CD4-positive, alpha-beta T cell treated with Interleukin-6 at 100 ng/mL for 8 hours (primary cell): Measurements from ENCODE around the gene NAA25.
A peak's percentile ranks its signal among the peaks of the same experiment; 100 is the strongest.
"Not testable (repeated sequence)": the region's sequence is repeated elsewhere in the genome, so short reads cannot be mapped to it uniquely, and the experiment has no call there.

Experiments
- DNase-seq: peaks from one replicate; pipeline ENCODE4 v3.0.0-alpha.2; 2020; ENCODE audit warnings: mixed read lengths, low spot score

NAA25 gene

DNA sequence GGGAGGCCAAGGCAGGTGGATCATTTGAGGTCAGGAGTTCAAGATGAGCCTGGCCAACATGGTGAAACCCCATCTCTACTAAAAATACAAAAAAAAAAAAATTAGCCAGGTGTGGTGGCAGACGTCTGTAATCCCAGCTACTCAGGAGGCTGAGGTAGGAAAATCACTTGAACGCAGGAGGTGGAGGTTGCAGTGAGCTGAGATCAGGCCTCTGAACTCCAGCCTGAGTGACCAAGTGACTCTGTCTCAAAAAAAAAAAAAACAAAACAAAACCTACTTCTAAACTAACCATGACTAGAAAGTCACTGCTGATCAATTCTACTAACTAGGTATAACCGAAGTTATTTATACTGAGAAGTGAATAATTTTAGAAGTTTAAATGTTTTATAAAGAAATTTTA, 99.0 kb downstream of the NAA25 start:
- not testable (repeated sequence) for DNase-seq

DNA sequence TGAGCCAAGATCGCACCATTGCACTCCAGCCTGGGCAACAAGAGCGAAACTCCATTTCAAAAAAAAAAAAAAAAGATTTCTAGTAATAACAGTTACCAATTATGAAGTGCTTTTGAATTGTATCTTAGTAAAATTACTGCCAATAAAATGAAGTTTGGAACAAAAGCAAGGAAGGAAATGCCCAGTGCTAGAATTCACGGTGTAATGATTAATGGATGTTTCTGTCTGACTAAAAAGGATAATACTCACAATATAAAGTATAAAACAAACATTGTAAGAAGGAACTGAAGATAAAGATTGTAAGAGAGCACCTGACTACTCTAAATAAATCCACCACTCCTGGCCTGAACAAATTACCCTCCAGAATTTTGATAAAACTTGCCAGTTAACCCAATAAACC, 99.7 kb downstream of the NAA25 start:
- no peak for DNase-seq

DNA sequence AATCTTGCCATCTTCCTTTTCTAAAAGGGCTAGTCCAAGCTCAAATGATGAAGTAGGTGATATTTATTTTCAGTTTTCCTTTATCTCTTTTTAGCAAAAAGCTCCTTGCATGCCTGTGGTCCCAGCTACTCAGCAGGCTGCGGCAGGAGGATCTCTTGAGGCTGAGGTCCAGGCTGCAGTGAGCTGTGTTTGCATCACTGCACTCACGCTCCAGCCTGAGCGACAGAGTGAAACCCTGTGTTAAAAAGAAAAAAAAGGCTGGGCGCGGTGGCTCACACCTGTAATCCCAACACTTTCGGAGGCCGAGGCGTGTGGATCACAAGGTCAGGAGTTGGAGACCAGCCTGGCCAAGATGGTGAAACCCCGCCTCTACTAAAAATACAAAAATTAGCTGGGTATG, 100.6 kb downstream of the NAA25 start:
- no peak for DNase-seq

DNA sequence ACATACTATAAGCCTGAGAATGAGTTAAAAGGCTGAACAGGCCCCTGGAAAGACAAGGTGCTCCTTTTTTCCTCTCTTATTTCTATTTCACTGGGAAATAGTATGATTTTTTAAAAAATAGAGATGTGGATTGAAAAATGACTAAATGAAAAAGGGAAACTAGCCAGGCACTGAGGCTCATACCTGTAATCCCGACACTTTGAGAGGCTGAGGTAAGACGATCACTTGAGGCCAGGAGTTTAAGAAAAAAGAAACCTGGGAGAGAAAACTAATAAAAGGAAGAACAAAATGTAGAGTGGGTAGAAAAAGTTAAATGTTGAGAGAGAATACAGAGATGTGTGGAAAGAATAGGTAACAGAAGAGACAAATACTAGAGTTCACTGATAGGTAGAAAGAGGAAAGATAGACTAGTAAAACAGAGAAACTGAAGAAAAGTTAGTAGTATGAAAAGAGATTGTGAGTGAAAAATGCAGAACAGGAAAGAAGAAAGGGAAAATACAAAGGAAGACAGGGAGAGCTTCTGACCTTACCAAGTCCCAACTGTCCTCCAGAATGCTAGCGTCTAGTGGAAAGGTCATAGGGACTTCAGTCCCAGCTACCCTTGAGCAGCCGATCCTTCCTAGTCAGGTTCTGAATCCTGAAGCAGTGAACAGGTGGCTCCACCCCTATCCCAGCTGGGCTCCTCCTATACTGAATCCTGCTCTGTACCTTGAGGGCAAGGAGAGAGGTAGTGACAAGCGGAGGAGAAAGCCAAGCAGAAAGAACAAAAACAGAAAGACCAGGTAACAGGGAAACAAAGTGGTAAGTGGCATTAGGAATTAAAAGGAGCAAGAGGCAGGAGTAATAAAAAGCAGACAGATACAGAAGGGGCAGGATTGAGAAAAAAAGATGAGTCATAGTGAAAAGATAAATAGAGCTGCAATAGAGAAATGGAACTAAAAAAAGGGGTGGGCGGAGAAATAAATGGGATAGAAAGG, 102.9 kb downstream of the NAA25 start:
- DNase-seq = no peak

DNA sequence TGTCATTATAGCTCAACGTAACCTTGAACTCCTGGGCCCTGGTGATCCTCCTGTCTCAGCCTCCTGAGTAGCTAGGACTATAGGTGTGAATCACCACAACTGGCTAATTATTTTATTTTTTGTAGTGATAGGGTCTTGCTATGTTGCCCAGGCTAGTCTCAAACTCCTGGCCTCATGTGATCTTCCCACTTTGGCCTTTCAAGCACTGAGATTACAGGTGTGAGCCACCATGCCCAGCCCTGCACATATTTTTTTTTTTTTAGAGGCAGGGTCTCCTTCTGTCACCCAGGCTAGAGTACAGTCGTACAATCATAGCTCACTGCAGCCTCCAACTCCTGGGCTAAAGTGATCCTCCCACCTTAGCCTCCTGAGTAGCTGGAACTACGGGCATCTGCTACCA, 104.5 kb downstream of the NAA25 start:
- DNase-seq = no peak

DNA sequence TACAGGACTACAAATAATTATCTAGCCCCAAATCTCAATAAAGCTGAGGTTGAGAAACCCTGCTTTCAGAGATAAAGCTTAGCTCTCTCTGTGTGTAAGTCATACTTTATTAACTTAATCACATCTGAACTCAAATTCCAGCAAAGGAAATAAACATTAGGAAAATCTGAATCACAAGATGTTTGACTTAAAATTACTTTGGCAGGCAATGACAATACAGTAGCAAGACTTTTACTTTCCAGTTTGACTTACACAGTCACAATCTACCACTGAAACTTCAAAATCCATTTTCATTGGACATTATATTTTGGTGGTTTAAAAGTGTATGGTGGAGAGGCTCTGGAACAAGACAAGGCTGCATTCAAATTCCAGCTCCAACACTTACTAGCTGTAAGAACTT, 107.0 kb downstream of the NAA25 start:
- DNase-seq = no peak

DNA sequence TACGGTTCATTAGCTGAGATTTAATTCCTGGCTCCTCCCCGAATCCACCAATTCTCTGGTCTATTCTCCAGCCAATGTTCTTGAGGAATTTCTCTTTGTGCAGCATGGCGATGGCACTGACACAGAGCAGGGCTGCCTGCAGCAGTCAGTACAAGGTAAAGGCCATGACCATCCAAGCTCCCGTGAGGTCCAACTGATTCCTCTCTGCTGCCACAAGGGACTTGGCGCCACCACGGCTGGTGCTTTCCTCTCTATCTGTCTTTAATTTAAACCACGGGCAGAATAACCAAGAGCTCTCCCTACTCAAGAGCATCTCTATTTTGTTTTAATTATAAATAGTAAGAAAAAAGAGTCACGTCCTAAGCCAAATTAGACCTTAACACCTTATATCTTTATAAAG, 107.8 kb downstream of the NAA25 start:
- DNase-seq = no peak

DNA sequence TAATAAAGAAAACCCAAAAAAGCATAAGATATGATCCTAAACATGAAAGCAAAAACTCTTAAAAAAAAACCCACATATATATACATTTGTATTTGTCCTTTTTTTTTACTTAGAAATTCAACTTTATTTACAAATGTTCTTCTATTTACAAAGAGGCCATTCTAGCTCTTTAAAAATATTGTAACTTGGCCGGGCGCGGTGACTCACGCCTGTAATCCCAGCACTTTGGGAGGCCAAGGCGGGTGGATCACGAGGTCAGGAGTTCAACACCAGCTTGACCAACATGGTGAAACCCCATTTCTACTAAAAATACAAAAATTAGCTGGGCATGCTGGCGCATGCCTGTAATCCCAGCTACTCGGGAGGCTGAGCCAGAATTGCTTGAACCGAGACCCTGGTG, 109.5 kb downstream of the NAA25 start:
- not testable (repeated sequence) for DNase-seq

DNA sequence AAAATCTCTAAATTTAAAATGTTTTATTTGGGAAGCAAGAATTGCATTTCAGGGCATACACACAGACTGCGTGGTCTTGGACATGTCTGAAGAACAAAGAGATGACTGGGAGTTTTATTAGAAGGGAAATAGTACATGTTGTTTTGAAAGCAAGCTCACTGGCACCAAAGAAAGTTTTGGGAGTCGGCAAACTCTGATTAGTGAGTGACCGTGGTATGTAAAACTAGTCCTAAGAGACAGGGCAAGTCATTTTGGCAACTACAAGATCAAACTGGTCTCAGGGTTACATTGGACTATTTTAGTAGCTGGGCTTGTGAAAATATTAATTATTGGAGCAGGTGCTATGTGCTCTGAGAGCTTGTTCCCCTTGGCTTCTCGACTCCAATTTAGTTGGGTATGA, 110.6 kb downstream of the NAA25 start:
- DNase-seq = no peak

DNA sequence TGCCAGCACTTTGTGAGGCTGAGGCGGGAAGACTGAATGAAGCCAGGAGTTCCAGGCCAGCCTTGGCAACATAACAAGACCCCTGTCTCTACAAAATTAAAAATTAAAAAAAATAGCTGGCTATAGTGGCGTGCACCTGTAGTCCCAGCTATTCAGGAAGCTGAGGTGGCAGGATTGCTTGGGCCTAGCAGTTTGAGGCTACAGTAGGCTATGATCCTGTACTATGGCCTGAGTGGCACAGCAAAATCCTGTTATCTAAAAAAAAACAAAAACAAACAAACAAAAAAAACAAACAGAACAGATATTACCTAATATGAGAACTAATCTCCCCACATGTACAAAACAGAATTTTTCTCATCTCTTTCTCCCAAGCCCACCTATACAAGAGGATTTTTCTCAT, 111.3 kb downstream of the NAA25 start:
- no peak for DNase-seq

DNA sequence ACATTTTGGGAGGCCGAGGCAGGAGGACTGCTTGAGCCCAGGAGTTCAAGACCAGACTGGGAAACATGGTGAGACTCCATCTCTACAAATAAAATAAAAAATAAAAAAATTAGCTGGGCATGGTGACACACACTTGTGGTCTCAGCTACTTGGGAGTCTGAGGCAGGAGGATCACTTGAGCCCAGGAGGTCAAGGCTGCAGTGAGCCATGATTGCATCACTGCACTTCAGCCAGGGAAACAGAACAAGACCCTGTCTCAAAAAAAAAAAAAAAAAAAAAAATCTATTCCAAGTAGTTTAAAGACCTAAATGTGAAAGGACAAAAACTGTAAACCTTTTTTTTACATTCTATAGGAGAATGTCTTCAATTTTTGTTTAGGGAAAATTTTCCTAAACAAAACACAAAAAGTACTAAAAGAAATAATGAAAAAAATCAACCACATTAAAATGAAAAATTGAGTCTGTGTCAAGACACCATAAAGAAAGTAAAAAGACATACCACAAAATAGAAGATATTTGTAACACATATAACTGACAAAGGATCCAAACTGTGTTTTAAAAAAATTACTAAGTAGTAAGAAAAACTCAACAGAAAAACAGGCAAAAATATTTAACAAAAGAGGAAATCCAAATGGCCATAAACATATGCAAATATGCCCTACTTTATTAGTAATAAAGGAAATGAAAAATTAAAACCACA, 112.7 kb downstream of the NAA25 start:
- no peak for DNase-seq

DNA sequence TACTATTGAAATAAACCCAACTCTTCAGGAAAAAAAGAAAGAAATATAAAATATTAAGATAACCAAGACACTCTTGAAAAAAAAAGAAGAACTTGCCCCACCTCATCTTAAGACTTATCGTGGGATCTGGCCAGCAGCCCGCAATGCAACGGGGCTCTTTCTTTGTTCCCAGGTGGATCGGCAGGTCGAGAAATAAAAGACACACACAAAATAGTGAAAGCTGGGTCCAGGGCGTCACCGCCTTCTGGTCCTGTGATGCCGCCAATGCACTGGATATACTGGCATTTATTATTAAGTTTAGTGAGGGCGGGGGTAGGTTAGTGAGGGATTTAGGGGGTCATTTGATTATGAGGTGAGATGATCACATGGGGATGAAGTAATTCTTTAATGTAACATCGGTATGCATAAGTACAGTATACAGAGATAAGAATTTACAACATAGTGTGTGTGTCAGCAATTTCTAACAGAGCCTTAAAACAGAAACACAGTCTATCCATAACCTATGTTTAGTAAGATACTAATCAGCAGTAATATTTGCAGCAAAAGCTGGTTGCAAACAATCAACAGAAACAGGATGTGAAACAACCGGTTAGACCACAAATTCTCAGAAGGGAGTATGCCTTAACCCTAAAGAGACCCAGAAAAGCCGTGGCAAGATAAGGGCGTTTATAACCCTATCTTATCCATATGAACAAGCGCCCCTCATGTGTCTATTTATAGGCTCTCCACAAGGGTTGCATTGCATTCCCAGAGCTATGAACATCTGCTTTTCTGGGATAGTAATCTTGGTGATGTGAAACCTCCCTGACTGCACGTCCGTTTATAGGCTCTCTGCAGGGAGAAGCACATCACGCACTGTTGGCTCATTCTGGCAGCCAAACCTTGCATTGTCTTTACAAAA, 114.1 kb downstream of the NAA25 start:
- DNase-seq = peak; percentile 50

DNA sequence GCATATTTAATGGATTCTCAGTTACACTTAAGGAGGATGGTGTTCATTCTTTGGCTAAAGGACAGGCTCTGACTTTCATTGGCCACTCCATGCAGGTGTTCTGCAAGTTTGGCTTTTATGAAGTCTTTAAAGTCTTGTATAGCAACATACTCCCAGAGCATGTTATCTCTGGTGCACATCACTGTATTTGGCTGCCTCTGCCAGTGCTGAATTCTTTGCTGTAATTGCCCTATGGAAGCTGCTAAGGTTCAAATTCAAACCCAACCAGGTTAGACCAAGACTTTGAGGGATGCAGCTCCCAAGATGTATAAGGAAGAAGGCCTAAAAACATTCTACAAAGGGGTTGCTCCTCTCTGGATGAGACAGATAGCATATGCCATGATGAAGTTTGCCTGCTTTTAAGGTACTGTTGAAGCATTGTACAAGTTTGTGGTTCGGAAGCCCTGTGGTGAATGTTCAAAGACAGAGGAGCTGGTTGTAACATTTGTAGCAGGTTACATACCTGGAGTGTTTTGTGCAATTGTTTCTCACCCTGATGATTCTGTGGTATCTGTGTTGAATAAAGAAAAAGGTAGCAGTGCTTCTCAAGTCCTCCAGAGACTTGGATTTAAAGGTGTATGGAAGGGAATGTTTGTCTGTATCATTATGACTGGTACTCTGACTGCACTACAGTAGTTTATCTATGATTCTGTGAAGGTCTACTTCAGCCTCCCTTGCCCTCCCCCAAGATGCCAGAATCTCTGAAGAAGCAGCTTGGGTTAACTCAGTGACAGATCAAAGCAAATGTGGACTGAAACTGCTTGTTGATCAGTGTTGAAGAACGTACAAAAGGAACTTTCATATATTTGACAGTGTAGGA, 115.1 kb downstream of the NAA25 start:
- peak; percentile 65 for DNase-seq

DNA sequence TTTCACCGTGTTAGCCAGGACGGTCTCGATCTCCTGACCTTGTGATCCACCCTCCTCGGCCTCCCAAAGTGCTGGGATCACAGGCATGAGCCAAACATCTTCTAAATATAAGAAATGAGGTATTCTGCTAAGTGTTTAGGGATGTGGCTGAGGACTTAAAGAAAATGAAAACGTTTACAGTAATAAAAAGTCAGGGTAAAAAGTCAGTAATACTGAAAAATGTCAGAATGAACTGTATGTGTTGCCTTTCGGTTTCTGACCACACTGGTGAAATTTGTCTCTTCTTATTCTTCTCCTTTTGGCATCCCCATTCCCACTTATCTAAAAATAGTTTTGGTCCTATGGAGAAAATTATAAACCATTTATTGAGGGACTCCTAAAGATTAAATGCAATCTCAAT, 116.1 kb downstream of the NAA25 start:
- DNase-seq = no peak

DNA sequence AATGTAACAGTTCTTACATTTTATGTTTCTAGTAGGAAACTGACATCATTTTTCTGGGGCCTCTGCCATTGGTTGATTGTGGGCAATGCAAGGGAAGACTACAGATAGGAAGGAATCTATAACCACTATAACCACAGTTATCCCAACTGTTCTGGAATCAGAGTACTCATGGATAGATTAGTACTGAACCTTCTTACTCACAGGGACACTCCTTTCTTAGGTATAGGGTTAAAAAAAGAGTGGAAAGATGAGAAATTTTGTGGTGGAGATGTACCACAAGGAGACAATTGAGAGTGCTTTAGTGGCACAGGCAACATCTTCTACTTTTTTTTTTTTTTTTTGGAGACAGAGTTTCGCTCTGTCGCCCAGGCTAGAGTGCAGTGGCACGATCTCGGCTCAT, 116.6 kb downstream of the NAA25 start:
- DNase-seq = no peak

DNA sequence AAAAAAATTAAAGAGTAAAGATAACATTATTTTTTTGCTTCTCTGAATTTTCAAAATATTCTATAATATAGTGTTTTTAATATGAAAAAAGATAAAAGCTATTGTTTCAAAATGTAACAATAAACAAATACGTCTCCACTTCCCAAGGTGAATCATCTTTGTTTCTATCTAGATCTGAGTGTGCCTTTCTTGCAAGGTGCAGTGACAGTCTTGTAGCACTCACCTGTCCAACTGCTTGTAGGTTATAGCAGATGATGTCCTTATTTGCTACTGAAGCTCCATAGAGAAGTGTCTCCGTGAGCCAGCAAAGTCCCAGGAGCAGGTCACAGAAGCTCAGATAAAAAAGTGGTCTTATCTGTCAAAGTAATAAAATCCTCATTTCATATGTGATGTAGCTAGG, 117.0 kb downstream of the NAA25 start:
- no peak for DNase-seq

DNA sequence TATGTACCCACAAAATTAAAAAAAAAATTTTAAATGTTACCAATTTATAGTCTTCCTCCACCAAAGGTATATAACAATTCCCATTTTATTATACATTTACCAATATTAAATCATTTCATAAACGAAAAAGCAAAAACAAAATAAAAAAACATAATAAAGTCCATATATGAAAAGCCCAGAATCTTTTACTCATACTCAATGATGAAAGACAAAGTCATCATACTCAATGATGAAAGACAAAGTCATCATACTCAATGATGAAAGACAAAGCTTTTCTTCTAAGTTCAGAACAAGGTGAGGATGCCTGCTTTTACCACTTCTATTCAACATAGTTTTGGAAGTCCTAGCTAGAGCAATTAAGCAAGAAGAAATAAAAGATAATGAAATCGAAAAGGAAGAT, 123.8 kb downstream of the NAA25 start:
- no peak for DNase-seq

DNA sequence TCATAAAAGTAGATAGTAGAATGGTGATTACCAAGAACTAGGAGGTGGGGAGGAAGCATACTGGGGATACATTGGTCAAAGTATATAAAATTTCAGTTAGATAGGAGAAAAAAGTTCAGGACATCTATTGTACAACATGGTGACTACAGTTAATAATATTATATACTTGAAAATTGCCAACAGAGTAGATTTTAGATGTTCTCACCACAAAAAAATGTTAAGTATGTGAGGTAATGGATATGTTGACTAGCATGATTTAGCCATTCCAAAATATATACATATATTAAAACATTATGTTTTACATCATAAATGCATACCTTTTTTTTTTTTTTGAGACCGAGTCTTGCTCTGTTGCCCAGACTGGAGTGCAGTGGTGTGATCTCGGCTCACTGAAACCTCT, 126.6 kb downstream of the NAA25 start:
- no peak for DNase-seq

DNA sequence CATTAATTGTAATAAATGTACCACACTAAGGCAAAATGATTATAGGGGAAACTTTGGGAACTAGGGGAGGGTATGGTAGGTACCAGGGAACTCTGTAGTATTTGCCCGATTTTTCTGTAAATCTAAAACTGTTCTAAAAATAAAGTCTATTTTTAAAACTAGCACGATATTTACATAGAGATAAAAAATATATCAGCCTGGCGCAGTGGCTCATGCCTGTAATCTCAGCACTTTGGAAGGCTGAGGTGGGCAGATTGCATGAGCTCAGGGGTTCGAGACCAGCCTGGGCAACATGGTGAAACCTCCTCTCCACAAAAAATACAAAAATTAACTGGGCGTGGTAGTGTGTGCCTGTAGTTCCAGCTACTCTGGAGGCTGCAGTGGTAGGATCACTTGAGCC, 128.0 kb downstream of the NAA25 start:
- DNase-seq = no peak

DNA sequence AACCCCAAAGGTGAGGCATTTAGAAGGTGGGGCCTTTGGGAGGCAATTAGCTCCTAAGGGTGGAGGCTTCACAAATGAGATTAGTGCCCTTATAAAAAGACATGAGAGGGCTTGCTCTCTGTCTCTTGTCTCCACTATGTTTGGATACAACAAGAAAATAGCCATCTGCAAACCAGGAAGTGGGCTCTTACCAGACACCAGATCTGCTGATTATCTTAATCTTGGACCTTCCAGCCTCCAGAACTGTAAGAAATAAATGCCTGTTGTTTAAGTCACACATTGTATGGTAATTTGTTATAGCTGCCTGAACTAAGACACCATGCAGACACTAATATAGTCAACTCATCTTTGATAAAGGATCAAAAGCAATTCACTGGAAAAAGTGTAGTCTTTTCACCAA, 130.0 kb downstream of the NAA25 start:
- DNase-seq = no peak

DNA sequence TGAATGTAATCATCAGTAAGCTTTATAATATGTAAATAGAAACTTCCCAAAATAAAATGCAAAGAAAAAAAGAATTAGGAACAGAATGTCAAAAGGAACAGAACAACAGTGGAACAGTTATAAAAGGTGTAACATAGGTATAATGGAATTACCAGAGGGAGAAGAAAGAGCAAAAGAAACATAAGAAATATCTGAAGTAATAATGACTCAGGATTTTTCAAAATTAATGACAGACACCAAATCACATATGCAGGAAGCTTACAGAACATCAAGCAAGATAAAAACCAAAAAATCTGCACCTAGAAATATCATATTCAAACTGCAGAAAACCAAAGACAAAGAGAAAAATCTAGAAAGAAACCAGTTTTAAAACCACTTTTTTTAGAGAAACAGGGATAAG, 131.7 kb downstream of the NAA25 start:
- no peak for DNase-seq
